GM18868 (cell line): ENCODE results near the gene PDIA6.

Experiments used
- ATAC-seq: cut with Tn5 transposase; IDR thresholded peaks from one replicate; pipeline ENCODE4 v1.9.1; 2021; ENCODE audit warnings: mild to moderate bottlenecking, moderate library complexity; ENCODE audit not compliant: unreplicated experiment

The PDIA6 gene

DNA sequence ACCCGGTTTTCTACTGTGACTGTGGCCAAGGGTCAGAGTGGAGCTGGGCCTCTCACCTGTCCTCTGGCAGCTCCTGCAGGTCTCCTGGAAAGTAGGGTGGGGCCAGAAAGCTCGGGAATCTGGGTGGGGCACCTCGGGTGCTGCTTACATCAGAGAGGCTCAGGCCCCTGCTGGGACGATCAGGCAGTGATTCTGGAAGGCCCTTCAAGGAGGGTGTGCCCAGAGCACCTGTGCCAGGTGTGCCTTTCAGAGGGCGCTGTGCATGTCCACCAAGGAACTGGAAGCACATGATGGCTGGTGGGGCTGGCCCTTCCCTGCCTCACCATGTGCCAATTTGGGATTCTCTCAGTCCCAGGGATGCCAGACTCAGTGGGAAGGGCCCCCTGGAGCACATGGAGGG lies 47.1 kb downstream of the PDIA6 start:
- no peak for ATAC-seq

DNA sequence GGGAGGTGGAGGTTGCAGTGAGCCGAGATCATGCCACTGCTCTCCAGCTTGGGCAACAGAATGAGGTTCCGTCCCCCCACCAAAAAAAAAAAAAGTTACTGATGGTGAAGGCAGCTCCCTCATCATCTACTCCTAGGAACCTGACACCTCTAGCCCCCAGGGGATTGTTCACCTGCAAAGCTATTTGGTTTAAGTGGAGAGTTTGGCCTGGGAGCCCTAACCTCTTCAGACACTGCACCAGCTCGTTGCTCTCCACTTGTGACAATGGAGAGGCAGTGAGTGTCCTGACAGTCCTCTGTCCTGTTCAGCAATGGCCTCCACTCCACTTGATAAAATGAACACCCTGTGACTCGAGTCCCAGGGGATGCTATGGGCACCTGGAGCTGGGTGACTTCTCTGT lies 47.7 kb downstream of the PDIA6 start:
- no peak for ATAC-seq

- ATAC-seq, result no peak
Measured at GRCh38 chr2:10764096-10764785, 48.3 kb downstream of the PDIA6 start.

GRCh38 chr2:10763461-10763800 lies 49.2 kb downstream of the PDIA6 start:
- ATAC-seq, result no peak

DNA sequence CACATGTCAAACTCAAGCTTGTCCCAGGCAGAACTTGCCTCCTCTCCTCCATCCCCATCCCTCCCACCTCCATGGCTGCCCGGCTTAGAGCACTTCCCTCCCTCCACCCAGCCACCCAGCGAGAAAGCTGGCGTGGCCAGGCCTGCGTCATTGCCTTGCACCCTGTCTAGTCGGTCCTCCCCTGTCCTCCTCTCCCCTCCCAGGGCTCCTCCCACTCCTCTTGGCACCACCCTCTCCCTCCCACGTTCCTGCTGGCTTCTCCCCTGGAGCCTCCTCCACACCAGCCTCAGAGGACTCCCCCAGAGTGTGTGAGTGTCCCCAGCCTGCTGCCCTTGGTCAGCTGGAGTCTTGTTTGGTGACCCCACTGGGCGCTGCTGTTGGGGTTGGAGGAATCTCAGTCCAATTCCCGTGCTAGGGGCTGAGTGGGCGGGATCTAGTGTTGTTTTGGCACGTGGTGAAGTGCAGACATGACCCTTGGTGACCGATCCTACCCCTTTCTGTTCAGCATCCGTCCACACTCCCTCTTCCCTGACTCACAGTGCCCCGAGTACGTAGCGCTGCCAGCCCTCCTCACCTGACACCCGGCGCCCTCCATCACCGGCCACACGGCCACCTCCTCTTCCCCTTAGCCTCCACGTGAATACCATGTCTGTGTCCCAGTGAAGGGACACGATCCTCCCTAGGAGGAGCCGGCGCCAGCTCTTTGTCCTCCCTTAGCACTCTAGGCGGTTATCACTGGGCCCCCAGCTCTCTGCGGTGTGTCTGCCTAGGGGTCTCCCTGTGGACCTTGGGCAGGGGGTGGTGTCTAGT lies 49.7 kb downstream of the PDIA6 start:
- ATAC-seq, result no peak

DNA sequence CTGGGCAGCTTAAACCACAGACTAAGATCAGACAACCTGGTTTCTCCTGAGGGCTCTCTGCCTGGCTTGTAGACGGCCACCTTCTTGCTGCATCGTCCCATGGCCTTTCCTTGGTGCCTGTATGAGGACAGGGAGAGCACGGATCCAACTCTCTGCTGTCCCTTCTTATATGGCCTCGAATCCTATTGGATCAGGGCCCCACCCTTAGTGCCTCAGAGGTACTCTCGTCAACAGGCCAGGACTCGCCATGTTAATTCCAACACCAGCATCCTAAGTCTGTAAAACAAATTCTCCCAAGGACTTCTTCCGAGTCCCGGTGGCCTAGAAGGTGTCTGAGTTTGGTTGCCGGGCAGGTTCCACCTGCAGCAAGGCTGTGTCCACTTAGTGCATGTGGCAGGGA lies 51.0 kb downstream of the PDIA6 start:
- ATAC-seq, result no peak

DNA sequence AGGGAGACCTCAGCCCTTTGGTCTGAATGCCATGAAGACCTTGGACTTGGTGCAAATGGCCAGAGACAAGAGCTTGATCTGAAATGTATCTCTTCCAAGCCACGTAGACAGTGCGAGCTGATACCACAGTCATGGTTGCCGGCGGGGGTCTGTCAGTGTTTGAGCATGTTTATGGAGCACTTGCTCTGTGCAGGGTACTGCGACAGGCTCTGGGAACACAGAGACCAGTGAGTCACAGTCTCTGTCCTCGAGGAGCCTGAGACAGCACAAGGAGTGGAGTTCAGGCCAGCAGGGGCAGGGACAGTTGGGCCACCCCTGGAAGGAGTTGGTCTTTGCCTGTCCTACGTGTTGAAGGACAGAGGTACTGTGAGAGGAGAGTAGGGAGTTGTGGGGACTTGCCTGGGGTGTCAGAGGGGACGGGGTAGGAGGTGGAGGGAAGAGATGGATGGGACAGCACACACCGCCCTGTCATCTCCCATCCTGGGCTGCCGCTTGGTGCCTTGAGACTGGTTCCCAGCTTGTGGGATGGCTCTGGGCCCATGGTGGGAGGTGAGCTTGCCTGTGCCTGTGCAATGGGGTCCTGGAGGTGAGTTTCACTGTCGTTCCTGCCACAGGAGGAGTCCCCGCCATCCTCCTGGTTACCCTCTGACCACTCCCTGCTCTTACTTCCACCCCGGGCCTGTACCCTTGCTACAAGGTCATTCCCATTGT lies 51.6 kb downstream of the PDIA6 start:
- ATAC-seq, result no peak

- ATAC-seq, result no peak
Measured at GRCh38 chr2:10759151-10759714, 53.4 kb downstream of the PDIA6 start.

DNA sequence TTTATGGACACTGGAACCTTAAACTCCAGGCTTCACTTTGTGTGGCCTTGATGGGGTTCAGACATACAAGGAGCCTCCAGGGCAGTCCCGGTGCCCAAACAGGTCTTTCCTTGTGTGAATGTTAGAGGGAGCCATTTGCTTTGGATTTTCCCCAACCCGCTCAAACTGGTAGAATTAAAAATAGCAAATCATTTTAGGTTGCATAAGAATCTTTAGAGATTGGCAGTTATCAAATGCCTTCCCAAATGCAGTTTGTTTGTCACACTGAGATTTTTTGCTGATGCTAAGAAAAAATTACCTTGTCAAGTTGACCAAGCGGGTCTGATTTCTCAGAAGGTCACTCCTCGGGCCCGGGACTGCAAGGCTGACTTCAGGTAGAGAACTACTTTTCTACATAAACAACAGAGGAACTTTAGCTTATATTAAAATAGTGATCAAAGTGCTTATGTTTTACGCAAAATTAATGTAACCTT lies 54.7 kb downstream of the PDIA6 start:
- no peak for ATAC-seq

- ATAC-seq, result no peak
Measured at GRCh38 chr2:10755621-10756020, 57.0 kb downstream of the PDIA6 start.

DNA sequence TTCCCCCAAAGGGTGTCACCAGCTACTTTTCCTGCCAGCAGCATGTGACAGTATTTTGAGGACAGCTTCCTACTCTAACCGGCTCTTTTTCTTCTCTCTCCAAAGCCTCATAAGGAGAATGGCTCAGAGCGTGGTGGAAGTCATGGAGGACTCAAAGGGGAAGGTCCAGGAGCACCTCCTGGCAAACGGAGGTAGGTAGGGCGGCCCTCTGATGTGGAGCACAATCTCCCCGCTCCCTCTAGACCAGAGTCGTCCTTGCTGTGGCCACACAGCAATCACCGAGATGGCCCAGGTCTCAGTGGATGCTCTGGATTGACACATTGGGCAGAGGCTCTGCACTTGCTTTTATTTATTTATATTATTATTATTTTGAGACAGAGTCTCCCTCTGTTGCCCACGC lies 58.7 kb downstream of the PDIA6 start:
- ATAC-seq, result no peak

DNA sequence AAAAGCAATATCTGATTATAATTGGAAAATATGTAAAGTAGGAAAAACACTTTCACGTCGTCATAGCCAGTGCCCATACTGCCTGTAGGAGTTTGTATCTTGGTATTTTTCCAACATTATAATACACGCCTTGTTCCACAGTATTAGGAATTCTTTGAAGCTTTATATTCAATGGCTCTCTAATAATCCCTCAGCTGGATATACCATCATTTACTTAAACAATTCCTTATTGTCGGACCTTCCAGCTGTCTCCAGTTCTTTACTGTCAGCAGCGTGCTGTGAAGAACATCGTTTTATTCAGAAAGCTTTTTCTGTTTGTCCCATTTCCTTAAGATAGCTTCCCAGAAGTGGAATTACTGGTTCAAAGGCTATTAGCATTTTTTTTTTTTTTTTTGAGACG lies 59.4 kb downstream of the PDIA6 start:
- ATAC-seq, result no peak

DNA sequence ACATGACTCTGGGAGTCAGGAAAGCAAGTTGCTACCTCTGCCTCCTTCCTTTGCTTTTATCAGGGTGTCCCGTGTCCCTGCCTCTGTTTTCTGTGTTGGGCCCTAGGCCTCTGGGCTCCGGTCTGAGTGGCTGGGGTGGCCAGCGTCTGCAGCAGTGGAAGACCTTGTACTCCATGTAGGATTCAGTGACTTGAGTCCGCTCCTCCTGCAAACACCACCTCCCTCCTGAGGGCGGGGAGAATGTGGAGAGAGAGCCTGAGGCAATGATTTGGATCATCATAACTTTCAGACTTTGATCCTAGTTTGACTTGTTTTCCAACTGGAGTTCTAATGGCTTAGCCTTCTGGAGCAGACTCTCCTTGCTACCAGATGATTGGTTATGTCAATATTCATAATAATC lies 60.3 kb downstream of the PDIA6 start:
- ATAC-seq, result no peak

DNA sequence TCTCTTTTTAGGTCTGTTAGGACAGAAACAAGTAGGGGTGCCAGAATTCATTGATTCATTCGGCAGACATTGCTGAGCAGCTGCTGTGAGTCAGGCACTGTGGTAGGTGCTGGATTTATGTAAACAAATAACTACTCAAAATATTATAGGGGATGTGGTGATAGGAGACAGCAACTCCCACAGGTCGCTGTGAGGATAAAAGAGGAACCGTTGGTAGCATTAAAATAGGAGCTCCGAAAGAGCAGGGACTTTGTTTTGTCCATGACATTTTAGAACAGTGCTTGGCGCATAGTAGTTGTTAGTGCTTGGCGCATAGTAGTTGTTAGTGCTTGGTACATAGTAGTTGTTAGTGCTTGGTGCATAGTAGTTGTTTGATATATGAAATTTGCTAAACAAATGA lies 62.0 kb downstream of the PDIA6 start:
- ATAC-seq, result no peak

DNA sequence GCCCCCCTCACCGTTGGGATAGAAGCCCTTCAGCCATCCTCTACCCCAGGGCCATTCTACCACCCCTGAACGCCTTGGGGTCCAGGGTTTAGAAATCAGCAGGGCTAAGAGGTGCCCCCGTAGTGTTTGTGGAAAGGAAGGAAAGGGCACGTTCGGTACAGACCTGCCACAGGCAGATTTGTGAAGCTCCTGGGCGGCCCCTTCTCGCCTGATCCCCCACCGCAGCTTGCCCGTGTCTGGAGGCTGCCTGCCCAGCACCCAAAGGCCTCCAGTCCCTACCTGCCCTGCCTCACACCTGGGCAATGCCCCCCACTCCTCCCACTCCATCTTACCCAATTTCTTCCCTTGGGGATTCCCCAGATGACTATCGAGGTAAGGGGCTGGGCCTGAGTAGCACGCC lies 69.9 kb downstream of the PDIA6 start:
- no peak for ATAC-seq

DNA sequence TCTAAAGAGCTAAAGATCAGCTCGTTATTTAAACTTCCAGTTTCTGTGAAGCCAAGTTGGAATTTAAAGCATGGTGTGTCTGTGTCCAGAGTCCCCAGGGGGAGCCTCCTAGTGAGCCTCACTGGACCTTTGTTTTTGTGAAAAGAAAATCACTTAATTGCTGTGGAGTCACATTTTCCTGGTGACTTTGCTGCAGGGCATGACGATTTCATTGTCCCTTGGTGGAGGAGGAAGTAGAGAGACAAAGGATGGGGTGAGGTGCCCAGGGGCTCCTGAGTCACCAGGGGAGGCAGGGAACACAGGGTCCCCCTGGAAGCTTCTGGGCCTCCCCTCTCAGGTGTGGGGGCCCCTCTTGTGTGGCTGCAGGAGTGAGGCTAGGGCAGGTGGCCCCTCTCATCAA lies 71.4 kb downstream of the PDIA6 start:
- ATAC-seq, result no peak

- ATAC-seq, result no peak
Measured at GRCh38 chr2:10740226-10740625, 72.4 kb downstream of the PDIA6 start.

DNA sequence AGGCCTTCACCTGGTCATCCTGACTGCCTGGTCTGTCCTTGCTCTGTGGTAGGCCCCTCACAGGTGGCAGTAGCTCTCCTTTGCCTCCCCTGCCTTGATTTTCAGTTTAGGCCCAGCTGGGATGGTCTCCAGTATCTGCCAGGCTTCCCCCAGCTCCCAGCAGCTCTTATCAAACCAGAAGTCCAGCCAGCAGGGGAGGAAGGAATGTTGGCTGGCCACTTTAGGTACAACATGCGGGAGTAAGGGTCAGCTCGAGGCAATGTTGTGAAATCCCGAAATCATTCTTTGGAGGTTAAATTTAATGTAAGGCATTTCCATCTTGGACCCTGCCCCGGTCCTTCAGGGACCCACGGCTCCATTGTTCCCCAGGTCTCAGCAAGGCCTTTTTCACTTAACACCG lies 74.4 kb downstream of the PDIA6 start:
- no peak for ATAC-seq

- ATAC-seq, result no peak
Measured at GRCh38 chr2:10733980-10734379, 78.6 kb downstream of the PDIA6 start.

GRCh38 chr2:10733566-10733925 lies 79.0 kb downstream of the PDIA6 start:
- no peak for ATAC-seq
